GM12891 (cell line): Measurements from ENCODE around the gene DLGAP4.

Experiments used
- POLR2A ChIP-seq: IDR thresholded peaks from 2 replicates; pipeline ENCODE4 v1.6.1; 2011; ENCODE audit warnings: low read depth, low read length, control low read depth
- POU2F2 ChIP-seq: IDR thresholded peaks from 2 replicates; pipeline ENCODE4 v1.6.1; 2011; ENCODE audit warnings: low read depth, mild to moderate bottlenecking, control low read depth, low read length, moderate library complexity

- TF ChIP-seq POU2F2 (no peak), POLR2A (no peak)
These were observed 28.6 kb upstream of the DLGAP4 start for GRCh38 chr20:36277546-36277945.
